ENCODE data around the gene MRPL52.

Gene MRPL52

GRCh38 chr14:22820731-22821130 is 9.0 kb upstream of the MRPL52 start:
- TF ChIP-seq EP300 (IDR thresholded peaks at IDR 0.05; ENCODE audit: borderline replicate concordance) (peak; percentile 12; the same call in 1 of the 2 replicates), TAF1 (IDR thresholded peaks at IDR 0.05; ENCODE audit: low read depth) (0 out of 2 replicates have a peak, but pooled peaks have one; percentile 15), TEAD4 (IDR thresholded peaks at IDR 0.05) (peak; percentile 58), ZBTB7A (IDR thresholded peaks at IDR 0.05; ENCODE audit: low read depth) (no peak), EGR1 (IDR thresholded peaks at IDR 0.05) (no peak), REST (IDR thresholded peaks at IDR 0.05; ENCODE audit: low read depth) (no peak), CREB1 (IDR thresholded peaks at IDR 0.05; ENCODE audit: low read depth) (no peak), NFIC (IDR thresholded peaks at IDR 0.05) (no peak), RAD21 (IDR thresholded peaks at IDR 0.05; ENCODE audit: low read depth) (no peak), FOXM1 (IDR thresholded peaks at IDR 0.05; ENCODE audit: borderline replicate concordance, low read depth) (no peak)
- TF ChIP-seq, protein P1, sequence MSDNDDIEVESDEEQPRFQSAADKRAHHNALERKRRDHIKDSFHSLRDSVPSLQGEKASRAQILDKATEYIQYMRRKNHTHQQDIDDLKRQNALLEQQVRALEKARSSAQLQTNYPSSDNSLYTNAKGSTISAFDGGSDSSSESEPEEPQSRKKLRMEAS (IDR thresholded peaks at IDR 0.05) = no peak
- TF ChIP-seq, protein P2, sequence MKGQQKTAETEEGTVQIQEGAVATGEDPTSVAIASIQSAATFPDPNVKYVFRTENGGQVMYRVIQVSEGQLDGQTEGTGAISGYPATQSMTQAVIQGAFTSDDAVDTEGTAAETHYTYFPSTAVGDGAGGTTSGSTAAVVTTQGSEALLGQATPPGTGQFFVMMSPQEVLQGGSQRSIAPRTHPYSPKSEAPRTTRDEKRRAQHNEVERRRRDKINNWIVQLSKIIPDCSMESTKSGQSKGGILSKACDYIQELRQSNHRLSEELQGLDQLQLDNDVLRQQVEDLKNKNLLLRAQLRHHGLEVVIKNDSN (IDR thresholded peaks at IDR 0.05) = no peak

DNA sequence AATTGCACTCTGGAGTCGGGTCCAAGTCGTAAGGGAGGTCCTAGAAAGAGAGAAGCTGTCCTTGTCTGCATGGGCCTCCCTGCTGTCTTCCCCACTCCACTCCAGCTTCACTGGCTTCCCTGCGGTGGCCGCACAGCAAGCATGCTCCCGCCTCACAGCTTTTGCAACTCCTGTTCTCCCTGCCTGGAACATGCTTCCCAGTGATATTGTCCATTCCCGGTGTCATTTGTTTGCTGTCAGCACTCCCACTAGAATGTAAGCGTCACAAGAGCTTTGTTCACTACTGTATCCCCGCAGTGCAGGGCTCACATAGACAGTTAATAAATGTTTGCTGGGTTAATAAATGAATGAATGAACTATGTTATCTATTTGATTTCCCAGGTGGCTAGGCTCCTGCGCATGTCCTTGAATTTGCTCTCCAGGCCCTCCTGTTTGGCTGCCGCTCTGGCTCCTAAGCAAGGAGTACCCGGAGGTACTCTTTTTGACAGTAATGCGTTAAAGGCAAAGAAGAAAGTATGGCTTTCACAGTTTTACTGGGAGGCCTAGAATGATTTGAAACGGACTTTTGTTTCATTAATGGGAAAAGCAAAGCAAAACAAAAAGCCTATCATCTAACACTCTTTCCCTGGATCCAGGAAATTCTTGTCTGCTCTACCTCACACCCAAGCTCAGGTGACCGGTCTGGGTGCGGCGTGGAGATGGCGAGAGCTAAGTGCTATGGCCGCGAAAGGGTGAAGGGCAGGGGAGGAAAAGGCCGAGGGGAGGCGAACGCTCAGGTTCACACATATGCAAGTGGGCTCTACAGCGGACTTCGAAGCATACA is 8.3 kb upstream of the MRPL52 start:
- TF ChIP-seq NFIC (IDR thresholded peaks at IDR 0.05) (no peak), YY1 (IDR thresholded peaks at IDR 0.05; ENCODE audit: low read depth) (no peak), EGR1 (IDR thresholded peaks at IDR 0.05) (no peak), CEBPB (IDR thresholded peaks at IDR 0.05) (0 out of 2 replicates have a peak, but pooled peaks have one; percentile 16), ZBTB7A (IDR thresholded peaks at IDR 0.05; ENCODE audit: low read depth) (no peak), CREB1 (IDR thresholded peaks at IDR 0.05; ENCODE audit: low read depth) (no peak), RAD21 (IDR thresholded peaks at IDR 0.05; ENCODE audit: low read depth) (no peak), TAF1 (IDR thresholded peaks at IDR 0.05; ENCODE audit: low read depth) (no peak), FOXM1 (IDR thresholded peaks at IDR 0.05; ENCODE audit: borderline replicate concordance, low read depth) (no peak), EP300 (IDR thresholded peaks at IDR 0.05; ENCODE audit: borderline replicate concordance) (no peak), TEAD4 (IDR thresholded peaks at IDR 0.05) (no peak)
- TF ChIP-seq, protein P1 (IDR thresholded peaks at IDR 0.05) = peak; percentile 91
- TF ChIP-seq, protein P2 (IDR thresholded peaks at IDR 0.05) = no peak

DNA sequence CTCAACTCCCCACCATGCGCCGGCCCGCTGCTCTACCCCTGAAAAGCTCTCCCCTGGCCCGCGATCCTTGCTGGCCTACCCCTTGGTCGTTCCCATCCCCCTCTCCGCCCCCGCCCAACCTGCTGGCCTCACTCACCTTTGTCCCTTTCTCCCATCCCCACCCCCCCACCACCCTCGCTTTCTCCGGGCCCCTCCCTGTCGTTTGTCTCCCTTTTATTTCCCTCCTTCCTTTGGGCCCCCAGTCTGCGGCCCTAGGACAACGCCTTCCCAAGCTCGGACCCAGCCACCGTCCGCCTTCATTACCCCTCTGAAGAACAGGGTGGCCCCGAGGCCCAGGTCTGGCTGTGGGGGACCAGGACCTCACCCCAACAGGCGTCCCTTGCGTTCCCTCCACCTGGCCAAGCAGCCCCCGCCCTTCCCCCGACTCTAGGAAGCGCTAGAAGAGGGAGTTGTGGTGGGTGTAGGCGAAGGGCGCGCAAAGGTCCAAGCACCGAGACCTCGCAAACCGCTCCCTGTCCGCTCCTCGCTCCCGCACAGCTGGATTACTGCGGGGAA is 7.6 kb upstream of the MRPL52 start:
- TF ChIP-seq FOXM1 (IDR thresholded peaks at IDR 0.05; ENCODE audit: borderline replicate concordance, low read depth) (no peak), CEBPB (IDR thresholded peaks at IDR 0.05) (no peak), EGR1 (IDR thresholded peaks at IDR 0.05) (no peak), EP300 (IDR thresholded peaks at IDR 0.05; ENCODE audit: borderline replicate concordance) (no peak), NFIC (IDR thresholded peaks at IDR 0.05) (no peak), TEAD4 (IDR thresholded peaks at IDR 0.05) (no peak), YY1 (IDR thresholded peaks at IDR 0.05; ENCODE audit: low read depth) (no peak), TAF1 (IDR thresholded peaks at IDR 0.05; ENCODE audit: low read depth) (no peak), CREB1 (IDR thresholded peaks at IDR 0.05; ENCODE audit: low read depth) (no peak), REST (IDR thresholded peaks at IDR 0.05; ENCODE audit: low read depth) (no peak), TCF12 (IDR thresholded peaks at IDR 0.05; ENCODE audit: low read depth) (no peak), RAD21 (IDR thresholded peaks at IDR 0.05; ENCODE audit: low read depth) (no peak), ZBTB7A (IDR thresholded peaks at IDR 0.05; ENCODE audit: low read depth) (no peak)
- TF ChIP-seq, protein P2 (IDR thresholded peaks at IDR 0.05) = no peak
- TF ChIP-seq, protein P1 (IDR thresholded peaks at IDR 0.05) = no peak

- TF ChIP-seq, protein P1 (IDR thresholded peaks at IDR 0.05) = no peak
- TF ChIP-seq RAD21 (IDR thresholded peaks at IDR 0.05; ENCODE audit: low read depth) = peak; percentile 14; the same call in 1 of the 2 replicates
- no peak for TF ChIP-seq TCF12 (IDR thresholded peaks at IDR 0.05; ENCODE audit: low read depth)
- TF ChIP-seq NFIC (IDR thresholded peaks at IDR 0.05) = no peak
Measured at GRCh38 chr14:22822571-22823098, 7.1 kb upstream of the MRPL52 start.
